HUES6 (cell line): Measurements from ENCODE around the gene MUSTN1.

Experiments
- H3K27ac ChIP-seq: 2 replicates; pipeline ENCODE4 v1.7.0; 2013; ENCODE audit warnings: low read depth, mild to moderate bottlenecking, low read length, inconsistent platforms
- H3K27me3 ChIP-seq: 2 replicates; pipeline ENCODE4 v1.6.1; 2013; ENCODE audit warnings: low read length; ENCODE audit not compliant: control insufficient read depth, insufficient read depth
- H3K36me3 ChIP-seq: 2 replicates; pipeline ENCODE4 v1.6.1; 2013; ENCODE audit warnings: low read length; ENCODE audit not compliant: control insufficient read depth, insufficient read depth
- H3K4me1 ChIP-seq: 2 replicates; pipeline ENCODE4 v1.6.1; 2013; ENCODE audit warnings: low read length; ENCODE audit not compliant: control insufficient read depth, insufficient read depth
- H3K4me3 ChIP-seq: 2 replicates; pipeline ENCODE4 v1.5.1; 2013; ENCODE audit warnings: low read depth, low read length
- H3K9ac ChIP-seq: one replicate; pipeline ENCODE4 v1.6.1; 2013; ENCODE audit warnings: mild to moderate bottlenecking, low read length
- H3K9me3 ChIP-seq: 2 replicates; pipeline ENCODE4 v1.6.1; 2013; ENCODE audit warnings: low read depth, low read length; ENCODE audit not compliant: control insufficient read depth, insufficient read depth

Gene MUSTN1

GRCh38 chr3:52873433-52874159 lies 38.8 kb upstream of the MUSTN1 start:
- no peaks in the 10 kb centered on the region for H3K27me3 ChIP-seq
- H3K36me3 ChIP-seq, result no peaks in the 10 kb centered on the region
- no peaks in the 10 kb centered on the region for H3K9me3 ChIP-seq
- H3K4me1 ChIP-seq, result peaks cover 8% of the 10 kb centered on the region; the same call in 1 of the 2 replicates
- H3K27ac ChIP-seq, result no peak overlapping the region
- no peak overlapping the region for H3K9ac ChIP-seq
- H3K4me3 ChIP-seq, result no peak overlapping the region

- Histone ChIP-seq H3K4me3 (no peak overlapping the region), H3K4me1 (peaks cover 8% of the 10 kb centered on the region; the same call in 1 of the 2 replicates), H3K36me3 (no peaks in the 10 kb centered on the region), H3K9me3 (no peaks in the 10 kb centered on the region), H3K27me3 (no peaks in the 10 kb centered on the region), H3K27ac (no peak overlapping the region), H3K9ac (no peak overlapping the region)
Observed at GRCh38 chr3:52872245-52872644, 37.4 kb upstream of the MUSTN1 start.

GRCh38 chr3:52871761-52872160 lies 36.9 kb upstream of the MUSTN1 start:
- no peak overlapping the region for H3K9ac ChIP-seq
- H3K4me1 ChIP-seq, result peaks cover 8% of the 10 kb centered on the region; the same call in 1 of the 2 replicates
- no peak overlapping the region for H3K4me3 ChIP-seq
- H3K36me3 ChIP-seq, result no peaks in the 10 kb centered on the region
- H3K27ac ChIP-seq, result no peak overlapping the region
- H3K27me3 ChIP-seq, result no peaks in the 10 kb centered on the region
- no peaks in the 10 kb centered on the region for H3K9me3 ChIP-seq

GRCh38 chr3:52870471-52870870 lies 35.7 kb upstream of the MUSTN1 start:
- Histone ChIP-seq H3K9ac (no peak overlapping the region), H3K4me1 (peaks cover 3% of the 10 kb centered on the region; the same call in 1 of the 2 replicates), H3K27me3 (no peaks in the 10 kb centered on the region), H3K9me3 (peaks cover 6% of the 10 kb centered on the region), H3K4me3 (no peak overlapping the region), H3K36me3 (no peaks in the 10 kb centered on the region), H3K27ac (no peak overlapping the region)

GRCh38 chr3:52866427-52866826 lies 31.6 kb upstream of the MUSTN1 start:
- no peaks in the 10 kb centered on the region for H3K4me1 ChIP-seq
- H3K36me3 ChIP-seq, result no peaks in the 10 kb centered on the region
- no peak overlapping the region for H3K9ac ChIP-seq
- H3K4me3 ChIP-seq, result no peak overlapping the region
- no peak overlapping the region for H3K27ac ChIP-seq
- no peaks in the 10 kb centered on the region for H3K27me3 ChIP-seq
- peaks cover 10% of the 10 kb centered on the region for H3K9me3 ChIP-seq

GRCh38 chr3:52865994-52866393 lies 31.2 kb upstream of the MUSTN1 start:
- H3K9me3 ChIP-seq, result peaks cover 10% of the 10 kb centered on the region
- H3K27ac ChIP-seq, result no peak overlapping the region
- no peaks in the 10 kb centered on the region for H3K27me3 ChIP-seq
- H3K4me1 ChIP-seq, result no peaks in the 10 kb centered on the region
- H3K36me3 ChIP-seq, result no peaks in the 10 kb centered on the region
- no peak overlapping the region for H3K4me3 ChIP-seq
- no peak overlapping the region for H3K9ac ChIP-seq

- no peaks in the 10 kb centered on the region; the same call in 1 of the 2 replicates for H3K36me3 ChIP-seq
- H3K9me3 ChIP-seq, result peaks cover 3% of the 10 kb centered on the region; the same call in 1 of the 2 replicates
- H3K4me3 ChIP-seq, result no peak overlapping the region
- H3K27ac ChIP-seq, result no peak overlapping the region
- no peaks in the 10 kb centered on the region for H3K27me3 ChIP-seq
- no peak overlapping the region for H3K9ac ChIP-seq
- H3K4me1 ChIP-seq, result no peaks in the 10 kb centered on the region
Observed at GRCh38 chr3:52860424-52860768, 25.6 kb upstream of the MUSTN1 start.

GRCh38 chr3:52859686-52860423 lies 25.0 kb upstream of the MUSTN1 start:
- Histone ChIP-seq H3K27me3 (no peaks in the 10 kb centered on the region), H3K27ac (no peak overlapping the region), H3K9ac (no peak overlapping the region), H3K9me3 (peaks cover 3% of the 10 kb centered on the region; the same call in 1 of the 2 replicates), H3K36me3 (no peaks in the 10 kb centered on the region; the same call in 1 of the 2 replicates), H3K4me1 (no peaks in the 10 kb centered on the region), H3K4me3 (no peak overlapping the region)

- no peaks in the 10 kb centered on the region for H3K9me3 ChIP-seq
- no peaks in the 10 kb centered on the region; the same call in 1 of the 2 replicates for H3K36me3 ChIP-seq
- H3K27me3 ChIP-seq, result no peaks in the 10 kb centered on the region
- H3K9ac ChIP-seq, result no peak overlapping the region
- H3K4me1 ChIP-seq, result no peaks in the 10 kb centered on the region
- no peak overlapping the region for H3K27ac ChIP-seq
- H3K4me3 ChIP-seq, result no peak overlapping the region
Observed at GRCh38 chr3:52857864-52858263, 23.0 kb upstream of the MUSTN1 start.

GRCh38 chr3:52857133-52857532 lies 22.3 kb upstream of the MUSTN1 start:
- Histone ChIP-seq H3K27me3 (no peaks in the 10 kb centered on the region), H3K4me1 (no peaks in the 10 kb centered on the region), H3K27ac (no peak overlapping the region), H3K4me3 (no peak overlapping the region), H3K9me3 (no peaks in the 10 kb centered on the region), H3K9ac (no peak overlapping the region), H3K36me3 (no peaks in the 10 kb centered on the region; the same call in 1 of the 2 replicates)

GRCh38 chr3:52856666-52857065 lies 21.8 kb upstream of the MUSTN1 start:
- no peak overlapping the region for H3K27ac ChIP-seq
- no peaks in the 10 kb centered on the region; the same call in 1 of the 2 replicates for H3K36me3 ChIP-seq
- H3K27me3 ChIP-seq, result no peaks in the 10 kb centered on the region
- H3K4me3 ChIP-seq, result no peak overlapping the region
- H3K4me1 ChIP-seq, result no peaks in the 10 kb centered on the region
- no peaks in the 10 kb centered on the region for H3K9me3 ChIP-seq
- H3K9ac ChIP-seq, result no peak overlapping the region
